Heart left ventricle (tissue), 13 donors: Measurements from ENCODE around the gene PRMT3.

Experiments
- CTCF ChIP-seq, 12 donors: fragments of 200-600 bp; sonication (generic) in 4 of 12; IDR thresholded peaks; one replicate each; pipeline versions ENCODE4 v1.5.0 to v1.8.0; 2018 to 2022; ENCODE audit warnings: antibody characterized with exemption in 12 of 12, mild to moderate bottlenecking in 5 of 12
- POLR2A ChIP-seq, 2 donors: fragments of 450-650 bp; IDR thresholded peaks; one replicate each; pipeline ENCODE4 v1.6.1; 2017; ENCODE audit warnings: antibody characterized with exemption in 2 of 2, mild to moderate bottlenecking in 2 of 2, moderate library complexity in 2 of 2
- donor health status: ischemic (EF 13 %, LVEDD 7.1; RV severe dilation, severe dysfunction).
- donor health status: DM: no; HTN: yes; CAD: no.
- donor health status: DM: no; HTN: no; CAD: no.
- donor health status: ischemic (EF 25% LVEDD 6.9; RV normal size, moderate dysfunction).
- donor health status: ischemic (EF 25% LVEDD 5.7; RV mildly dilated, moderate dysfunction).
- donor health status: ischemic (EF 35%, LVEDD 5.7; RV mildly dilated, moderate dysfunction).
- donor health status: nonischemic (EF 11% LVEDD 7.7; RV severe dilation, severe dysfunction).
- donor health status: DM: yes; HTN: yes; CAD: no.
- donor health status: PGD.
- donor health status: ischemic (EF 29% LVEDD 5.4; RV normal size, mild dysfunction).
- donor health status: nonischemic (EF 23%, LVEDD 6.1; RV moderate dilation, normal function).

DNA sequence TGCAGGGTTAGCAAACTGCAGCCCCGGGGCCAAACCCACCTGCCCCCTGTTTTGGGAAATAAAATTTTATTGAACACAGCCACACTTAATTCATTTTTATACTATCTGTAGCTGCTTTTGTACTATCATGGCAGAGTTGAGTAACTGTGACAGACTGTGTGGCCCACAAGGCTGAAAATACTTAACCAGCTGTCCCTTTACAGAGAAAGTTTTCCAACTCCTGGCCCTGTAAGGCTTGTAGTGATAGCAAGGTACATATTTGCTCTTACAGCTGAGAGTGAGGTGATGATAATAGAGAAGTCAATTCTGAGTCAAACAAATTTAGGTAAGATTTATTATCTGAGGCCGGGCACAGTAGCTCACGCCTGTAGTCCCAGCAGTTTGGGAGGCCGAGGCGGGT lies 124.5 kb downstream of the PRMT3 start:
- TF ChIP-seq CTCF (IDR thresholded peaks at IDR 0.05) (no peak), POLR2A (IDR thresholded peaks at IDR 0.05) (no peak)
